ENCODE data around the gene PLXNA1.

PLXNA1 gene

GRCh38 chr3:126948980-126949535, 33.9 kb upstream of the PLXNA1 start:
- Histone ChIP-seq H3K4me2 (ENCODE audit: low read length) (no peak overlapping the region), H3K4me1 (ENCODE audit: low read length) (peaks cover 34% of the 10 kb centered on the region), H4K20me1 (ENCODE audit: insufficient read depth, low read length) (no peaks in the 10 kb centered on the region), H2AFZ (ENCODE audit: low read depth, low read length) (no peak overlapping the region), H3K4me3 (ENCODE audit: low read length) (no peak overlapping the region), H3K79me2 (ENCODE audit: low read length) (no peaks in the 10 kb centered on the region), H3K36me3 (replicated peaks; ENCODE audit: low read depth, low read length) (peaks cover 9% of the 10 kb centered on the region), H3K27me3 (ENCODE audit: low read depth, low read length) (no peaks in the 10 kb centered on the region), H3K9ac (ENCODE audit: low read length) (no peak overlapping the region), H3K9me3 (ENCODE audit: insufficient read depth, low read length) (no peaks in the 10 kb centered on the region), H3K27ac (ENCODE audit: low read length) (no peak overlapping the region)
- TF ChIP-seq, protein P1, sequence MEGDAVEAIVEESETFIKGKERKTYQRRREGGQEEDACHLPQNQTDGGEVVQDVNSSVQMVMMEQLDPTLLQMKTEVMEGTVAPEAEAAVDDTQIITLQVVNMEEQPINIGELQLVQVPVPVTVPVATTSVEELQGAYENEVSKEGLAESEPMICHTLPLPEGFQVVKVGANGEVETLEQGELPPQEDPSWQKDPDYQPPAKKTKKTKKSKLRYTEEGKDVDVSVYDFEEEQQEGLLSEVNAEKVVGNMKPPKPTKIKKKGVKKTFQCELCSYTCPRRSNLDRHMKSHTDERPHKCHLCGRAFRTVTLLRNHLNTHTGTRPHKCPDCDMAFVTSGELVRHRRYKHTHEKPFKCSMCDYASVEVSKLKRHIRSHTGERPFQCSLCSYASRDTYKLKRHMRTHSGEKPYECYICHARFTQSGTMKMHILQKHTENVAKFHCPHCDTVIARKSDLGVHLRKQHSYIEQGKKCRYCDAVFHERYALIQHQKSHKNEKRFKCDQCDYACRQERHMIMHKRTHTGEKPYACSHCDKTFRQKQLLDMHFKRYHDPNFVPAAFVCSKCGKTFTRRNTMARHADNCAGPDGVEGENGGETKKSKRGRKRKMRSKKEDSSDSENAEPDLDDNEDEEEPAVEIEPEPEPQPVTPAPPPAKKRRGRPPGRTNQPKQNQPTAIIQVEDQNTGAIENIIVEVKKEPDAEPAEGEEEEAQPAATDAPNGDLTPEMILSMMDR (IDR thresholded peaks at IDR 0.05; ENCODE audit: low read depth, low read length): no peak
- TF ChIP-seq EZH2phosphoT487 (IDR thresholded peaks at IDR 0.05; ENCODE audit: low read depth): no peak

DNA sequence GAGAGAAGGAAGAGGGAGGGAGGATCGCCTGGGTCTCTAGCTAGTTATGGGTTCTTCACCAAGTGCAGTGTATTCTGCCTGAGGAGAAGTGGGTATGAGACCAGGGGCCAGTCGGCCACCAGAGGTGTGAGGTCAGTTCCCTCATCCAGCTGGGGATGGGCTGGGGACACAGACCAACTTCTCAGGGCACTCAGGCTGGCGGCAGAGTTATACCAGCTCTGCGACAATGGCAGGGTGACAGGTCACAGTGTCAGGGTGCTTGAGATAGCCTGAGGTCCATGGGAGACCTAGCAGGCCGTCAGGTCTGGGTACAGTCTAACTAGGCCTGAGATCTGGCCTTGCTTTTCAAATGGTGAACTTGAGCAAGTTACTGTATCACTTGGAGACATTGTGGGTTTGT, 31.4 kb upstream of the PLXNA1 start:
- Histone ChIP-seq H3K4me1 (ENCODE audit: low read length) (peaks cover 51% of the 10 kb centered on the region), H2AFZ (ENCODE audit: low read depth, low read length) (no peak overlapping the region), H3K4me2 (ENCODE audit: low read length) (no peak overlapping the region), H3K27me3 (ENCODE audit: low read depth, low read length) (peaks cover 10% of the 10 kb centered on the region; the same call in 1 of the 2 replicates), H3K9ac (ENCODE audit: low read length) (no peak overlapping the region), H3K9me3 (ENCODE audit: insufficient read depth, low read length) (no peaks in the 10 kb centered on the region), H3K36me3 (replicated peaks; ENCODE audit: low read depth, low read length) (peaks cover 9% of the 10 kb centered on the region), H3K4me3 (ENCODE audit: low read length) (no peak overlapping the region), H3K27ac (ENCODE audit: low read length) (no peak overlapping the region), H3K79me2 (ENCODE audit: low read length) (no peaks in the 10 kb centered on the region), H4K20me1 (ENCODE audit: insufficient read depth, low read length) (0 out of 2 replicates have a peak, but pooled peaks cover 3% of the 10 kb centered on the region)
- TF ChIP-seq EZH2phosphoT487 (IDR thresholded peaks at IDR 0.05; ENCODE audit: low read depth): no peak
- TF ChIP-seq, protein P1 (IDR thresholded peaks at IDR 0.05; ENCODE audit: low read depth, low read length): no peak

GRCh38 chr3:126952261-126952982, 30.5 kb upstream of the PLXNA1 start:
- TF ChIP-seq, protein P1 (IDR thresholded peaks at IDR 0.05; ENCODE audit: low read depth, low read length): no peak
- no peak for TF ChIP-seq EZH2phosphoT487 (IDR thresholded peaks at IDR 0.05; ENCODE audit: low read depth)
- no peaks in the 10 kb centered on the region for H3K79me2 ChIP-seq (ENCODE audit: low read length)
- peaks cover 10% of the 10 kb centered on the region; the same call in 1 of the 2 replicates for H3K27me3 ChIP-seq (ENCODE audit: low read depth, low read length)
- H2AFZ ChIP-seq (ENCODE audit: low read depth, low read length): no peak overlapping the region
- H3K27ac ChIP-seq (ENCODE audit: low read length): no peak overlapping the region
- H3K4me2 ChIP-seq (ENCODE audit: low read length): peak overlapping the region; percentile 33
- H3K9ac ChIP-seq (ENCODE audit: low read length): no peak overlapping the region
- H3K4me3 ChIP-seq (ENCODE audit: low read length): no peak overlapping the region
- peaks cover 9% of the 10 kb centered on the region for H3K36me3 ChIP-seq (replicated peaks; ENCODE audit: low read depth, low read length)
- H3K9me3 ChIP-seq (ENCODE audit: insufficient read depth, low read length): no peaks in the 10 kb centered on the region
- H4K20me1 ChIP-seq (ENCODE audit: insufficient read depth, low read length): 0 out of 2 replicates have a peak, but pooled peaks cover 3% of the 10 kb centered on the region
- peaks cover 59% of the 10 kb centered on the region for H3K4me1 ChIP-seq (ENCODE audit: low read length)

DNA sequence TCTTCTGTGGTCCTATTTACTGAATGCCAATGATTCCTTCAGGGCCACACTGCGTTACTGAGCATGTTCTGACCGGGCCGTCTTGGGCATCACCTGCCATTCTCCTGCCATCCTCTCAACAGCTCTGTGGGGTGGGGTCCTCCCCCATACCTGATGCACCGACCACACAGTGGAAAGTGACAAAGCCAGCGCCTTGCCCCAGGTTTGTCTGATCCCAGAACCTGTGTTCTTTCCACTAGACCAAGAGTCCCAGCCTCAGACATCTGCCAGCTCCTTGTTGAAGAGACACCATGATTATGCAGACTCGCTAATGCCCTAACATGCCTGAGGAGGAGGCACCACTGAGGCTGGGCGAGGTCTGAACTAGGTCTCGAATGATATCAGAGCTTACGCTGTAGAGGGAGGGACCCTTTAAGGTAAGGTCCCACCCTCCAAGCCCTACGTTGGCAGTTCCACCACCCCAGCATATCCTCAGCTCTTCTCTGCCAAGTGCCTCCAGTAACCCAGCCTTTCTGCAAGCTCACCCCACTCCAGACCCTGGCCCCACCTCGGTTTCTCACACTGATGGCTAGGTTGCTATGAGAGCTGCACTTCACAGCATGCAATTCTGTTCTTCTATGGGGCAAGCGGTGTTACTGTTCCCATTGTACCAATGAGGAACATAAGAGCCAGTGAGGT, 29.8 kb upstream of the PLXNA1 start:
- peaks cover 9% of the 10 kb centered on the region for H3K36me3 ChIP-seq (replicated peaks; ENCODE audit: low read depth, low read length)
- H3K27ac ChIP-seq (ENCODE audit: low read length): no peak overlapping the region
- H3K79me2 ChIP-seq (ENCODE audit: low read length): no peaks in the 10 kb centered on the region
- no peaks in the 10 kb centered on the region for H3K9me3 ChIP-seq (ENCODE audit: insufficient read depth, low read length)
- H2AFZ ChIP-seq (ENCODE audit: low read depth, low read length): no peak overlapping the region
- peak overlapping the region; percentile 33; the same call in 1 of the 2 replicates for H3K4me2 ChIP-seq (ENCODE audit: low read length)
- H3K4me1 ChIP-seq (ENCODE audit: low read length): peaks cover 63% of the 10 kb centered on the region
- peaks cover 10% of the 10 kb centered on the region; the same call in 1 of the 2 replicates for H3K27me3 ChIP-seq (ENCODE audit: low read depth, low read length)
- no peak overlapping the region for H3K9ac ChIP-seq (ENCODE audit: low read length)
- no peak overlapping the region for H3K4me3 ChIP-seq (ENCODE audit: low read length)
- TF ChIP-seq, protein P1 (IDR thresholded peaks at IDR 0.05; ENCODE audit: low read depth, low read length): no peak
- no peak for TF ChIP-seq EZH2phosphoT487 (IDR thresholded peaks at IDR 0.05; ENCODE audit: low read depth)
- 0 out of 2 replicates have a peak, but pooled peaks cover 3% of the 10 kb centered on the region for H4K20me1 ChIP-seq (ENCODE audit: insufficient read depth, low read length)
